T-helper 9 cell (primary cell): ENCODE measurements around the gene NGDN.
A peak's percentile ranks its signal among the peaks of the same experiment; 100 is the strongest.

Experiments
- DNase-seq: peaks from one replicate; pipeline ENCODE4 v3.0.0-alpha.2; 2020

Gene NGDN

GRCh38 chr14:23478109-23478759 is 8.7 kb downstream of the NGDN start:
- DNase-seq: peak; percentile 55

- no peak for DNase-seq
Observed at GRCh38 chr14:23481362-23481970, 12.0 kb downstream of the NGDN start.

GRCh38 chr14:23481979-23482822 is 12.7 kb downstream of the NGDN start:
- DNase-seq: no peak

GRCh38 chr14:23482823-23483148 is 13.3 kb downstream of the NGDN start:
- DNase-seq: no peak

- DNase-seq: no peak
Observed at GRCh38 chr14:23483236-23483854, 13.8 kb downstream of the NGDN start.

GRCh38 chr14:23485326-23485725 is 15.8 kb downstream of the NGDN start:
- DNase-seq: no peak

GRCh38 chr14:23486036-23486435 is 16.5 kb downstream of the NGDN start:
- DNase-seq: no peak

- DNase-seq: no peak
Observed at GRCh38 chr14:23487216-23487615, 17.7 kb downstream of the NGDN start.

GRCh38 chr14:23492618-23493272 is 23.2 kb downstream of the NGDN start:
- no peak for DNase-seq

GRCh38 chr14:23494223-23494622 is 24.7 kb downstream of the NGDN start:
- no peak for DNase-seq

GRCh38 chr14:23512156-23512555 is 42.7 kb downstream of the NGDN start:
- DNase-seq: no peak

- no peak for DNase-seq
Observed at GRCh38 chr14:23513005-23513817, 43.7 kb downstream of the NGDN start.

GRCh38 chr14:23513818-23514643 is 44.5 kb downstream of the NGDN start:
- no peak for DNase-seq

- no peak for DNase-seq
Observed at GRCh38 chr14:23514644-23514957, 45.1 kb downstream of the NGDN start.

GRCh38 chr14:23517650-23518326 is 48.3 kb downstream of the NGDN start:
- no peak for DNase-seq

- DNase-seq: no peak
Observed at GRCh38 chr14:23518709-23519108, 49.2 kb downstream of the NGDN start.

GRCh38 chr14:23520899-23521533 is 51.5 kb downstream of the NGDN start:
- DNase-seq: no peak

- DNase-seq: no peak
Observed at GRCh38 chr14:23521785-23522640, 52.5 kb downstream of the NGDN start.

GRCh38 chr14:23522643-23523198 is 53.2 kb downstream of the NGDN start:
- DNase-seq: no peak
